RWPE2 (cell line): ENCODE measurements around the gene MACROD2.

Experiments used
- ATAC-seq: fragments of 200-7000 bp; cut with Tn5 transposase; 3 replicates; pipeline ENCODE4 v1.9.1; 2021; ENCODE audit warnings: low read depth
- DNase-seq: peaks from one replicate; pipeline ENCODE4 v3.0.0-alpha.2; 2020; ENCODE audit warnings: low spot score
- H3K27ac ChIP-seq: fragments of 450-650 bp; 2 replicates; pipeline ENCODE4 v1.5.1; 2017; ENCODE audit warnings: mild to moderate bottlenecking; ENCODE audit not compliant: poor library complexity, severe bottlenecking
- H3K27me3 ChIP-seq: fragments of 250-450 bp; sonication (Bioruptor Pico); 2 replicates; pipeline ENCODE4 v1.5.1; 2021; ENCODE audit warnings: mild to moderate bottlenecking, moderate library complexity; ENCODE audit not compliant: insufficient read depth, poor library complexity, severe bottlenecking
- H3K36me3 ChIP-seq: fragments of 250-450 bp; sonication (Bioruptor Pico); 2 replicates; pipeline ENCODE4 v1.5.1; 2020; ENCODE audit warnings: low read depth, mild to moderate bottlenecking, moderate library complexity
- H3K4me1 ChIP-seq: fragments of 250-450 bp; sonication (Bioruptor Pico); 2 replicates; pipeline ENCODE4 v1.5.1; 2021; ENCODE audit warnings: mild to moderate bottlenecking, moderate library complexity; ENCODE audit not compliant: insufficient read depth, poor library complexity, severe bottlenecking
- H3K4me3 ChIP-seq: fragments of 250-450 bp; sonication (Bioruptor Pico); 2 replicates; pipeline ENCODE4 v1.5.1; 2021; ENCODE audit warnings: mild to moderate bottlenecking, moderate library complexity; ENCODE audit not compliant: severe bottlenecking
- H3K9me3 ChIP-seq: fragments of 250-450 bp; sonication (Bioruptor Pico); 2 replicates; pipeline ENCODE4 v1.5.1; 2021; ENCODE audit warnings: mild to moderate bottlenecking, moderate library complexity; ENCODE audit not compliant: severe bottlenecking
- CTCF ChIP-seq: fragments of 450-650 bp; IDR thresholded peaks from one replicate; pipeline ENCODE4 v1.5.1; 2017; ENCODE audit warnings: mild to moderate bottlenecking, moderate library complexity; ENCODE audit not compliant: poor library complexity, severe bottlenecking

The MACROD2 gene

DNA sequence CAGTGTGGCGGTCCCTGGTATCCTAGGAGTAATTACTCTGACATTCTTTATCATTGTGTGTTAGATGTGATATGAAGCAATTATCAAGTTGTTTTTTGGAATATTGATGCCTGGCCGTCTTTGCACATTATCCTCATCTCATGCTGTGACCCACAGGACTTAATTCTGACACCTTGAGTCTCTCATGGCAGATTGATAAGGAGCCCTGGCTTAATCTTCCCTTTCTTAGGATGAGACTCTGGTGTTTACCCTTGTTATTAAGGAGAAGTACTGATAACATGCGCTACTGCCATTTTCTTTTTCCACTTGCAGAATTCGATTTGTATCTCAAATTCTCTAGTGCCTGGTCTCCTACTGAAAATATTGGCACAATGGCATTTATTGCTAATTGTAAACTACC, 1597.8 kb downstream of the MACROD2 start:
- TF ChIP-seq CTCF, result no peak
- no peaks in the 10 kb centered on the region for H3K36me3 ChIP-seq
- ATAC-seq (no peak), DNase-seq (no peak)
- H3K27me3 ChIP-seq, result no peaks in the 10 kb centered on the region
- H3K4me1 ChIP-seq, result no peaks in the 10 kb centered on the region
- H3K27ac ChIP-seq, result no peak overlapping the region
- no peaks in the 10 kb centered on the region for H3K9me3 ChIP-seq
- H3K4me3 ChIP-seq, result no peak overlapping the region

GRCh38 chr20:15594158-15594695, 1598.9 kb downstream of the MACROD2 start:
- Histone ChIP-seq H3K4me3 (no peak overlapping the region), H3K9me3 (no peaks in the 10 kb centered on the region), H3K27ac (no peak overlapping the region), H3K36me3 (no peaks in the 10 kb centered on the region), H3K27me3 (no peaks in the 10 kb centered on the region), H3K4me1 (no peaks in the 10 kb centered on the region)
- DNase-seq (no peak), ATAC-seq (no peak)
- TF ChIP-seq CTCF, result no peak

GRCh38 chr20:15596220-15596890, 1601.0 kb downstream of the MACROD2 start:
- Histone ChIP-seq H3K27ac (no peak overlapping the region), H3K9me3 (no peaks in the 10 kb centered on the region)
- TF ChIP-seq CTCF, result no peak

GRCh38 chr20:15597306-15597705, 1602.0 kb downstream of the MACROD2 start:
- no peak for ATAC-seq
- DNase-seq, result no peak
- Histone ChIP-seq H3K9me3 (no peaks in the 10 kb centered on the region), H3K27me3 (no peaks in the 10 kb centered on the region), H3K4me3 (no peak overlapping the region), H3K4me1 (no peaks in the 10 kb centered on the region), H3K36me3 (no peaks in the 10 kb centered on the region), H3K27ac (no peak overlapping the region)
- TF ChIP-seq CTCF, result no peak

More at GRCh38 chr20:15596220-15596890, 1601.0 kb downstream of the MACROD2 start:
- H3K4me3 ChIP-seq, result no peak overlapping the region
- no peaks in the 10 kb centered on the region for H3K27me3 ChIP-seq
- no peak for ATAC-seq
- H3K36me3 ChIP-seq, result no peaks in the 10 kb centered on the region
- no peak for DNase-seq
- H3K4me1 ChIP-seq, result no peaks in the 10 kb centered on the region

GRCh38 chr20:15599961-15600360, 1604.6 kb downstream of the MACROD2 start:
- Histone ChIP-seq H3K9me3 (no peaks in the 10 kb centered on the region), H3K27me3 (no peaks in the 10 kb centered on the region), H3K4me3 (no peak overlapping the region), H3K36me3 (no peaks in the 10 kb centered on the region), H3K4me1 (no peaks in the 10 kb centered on the region), H3K27ac (no peak overlapping the region)
- DNase-seq (no peak), ATAC-seq (no peak)
- TF ChIP-seq CTCF, result no peak
